ENCODE data around the gene HMOX1. TPM values are rescaled to one million over a fixed set of nuclear protein-coding genes. Genes with fewer than 3 reads are reported as not detected.

HMOX1 gene
- total and polyA plus RNA-seq, 2 of the 13 experiments (the other 11 are each of a cell fraction or from before 2014, with no cell fraction given) = 53.6 to 67.4 TPM

DNA sequence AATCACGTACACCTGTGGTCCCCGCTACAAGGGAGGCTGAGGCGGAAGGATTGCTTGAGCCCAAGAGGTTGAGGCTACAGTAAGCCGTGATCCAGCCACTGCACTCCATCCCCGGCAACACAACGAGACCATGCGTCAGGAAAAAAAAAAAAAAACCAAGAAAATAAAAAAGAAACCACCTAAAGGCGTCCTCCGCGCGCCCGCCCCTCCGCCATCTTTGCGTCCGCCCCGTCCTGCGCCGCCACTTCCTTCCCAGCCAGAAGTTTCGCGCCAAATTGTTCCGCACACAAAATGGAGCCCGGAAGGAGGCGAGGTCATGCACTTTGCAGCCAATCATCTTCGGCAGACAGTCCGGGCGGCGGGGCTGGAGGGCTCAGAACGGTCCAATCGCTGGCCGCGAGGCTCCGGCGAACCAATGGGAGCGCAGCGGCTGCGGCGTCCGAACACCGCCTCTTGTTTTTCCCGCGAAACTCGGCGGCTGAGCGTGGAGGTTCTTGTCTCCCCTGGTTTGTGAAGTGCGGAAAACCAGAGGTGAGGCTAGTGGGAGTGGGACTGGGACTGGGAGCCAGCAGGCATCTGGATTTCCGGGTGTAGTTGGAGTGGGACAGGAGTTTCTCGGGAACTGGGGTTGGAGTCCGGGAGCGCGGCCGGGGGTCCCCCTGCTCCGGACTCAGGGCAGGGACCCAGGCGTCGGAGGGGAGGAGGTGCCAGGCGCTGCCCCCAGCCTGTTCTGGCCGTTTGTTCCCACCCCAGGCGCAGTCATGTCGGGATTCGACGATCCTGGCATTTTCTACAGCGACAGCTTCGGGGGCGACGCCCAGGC lies 19.0 kb downstream of the HMOX1 start, which contains the start of gene MCM5 (continued):
- peak; percentile 41 for TF ChIP-seq RXRB (CRISPR knock-in tag; IDR thresholded peaks at IDR 0.05; ENCODE audit: borderline replicate concordance)
- TF ChIP-seq PHF21A (CRISPR knock-in tag; IDR thresholded peaks at IDR 0.05) = peak; percentile 59; the same call in 1 of the 2 replicates
- TF ChIP-seq POLR2A (IDR thresholded peaks at IDR 0.05; ENCODE audit: insufficient read depth in 1 of 2, low read depth in 2 of 2, low read length in 2 of 2) = peak; percentile 53 to 70
- no peak for TF ChIP-seq FOXA1 (IDR thresholded peaks at IDR 0.05)
- no peak for TF ChIP-seq FOXA1 (CRISPR knock-in tag; IDR thresholded peaks at IDR 0.05)
- TF ChIP-seq ZNF17 (CRISPR knock-in tag; IDR thresholded peaks at IDR 0.05) = no peak
- TF ChIP-seq ETV6 (CRISPR knock-in tag; conservative IDR thresholded peaks at IDR 0.05) = no peak
- no peak for TF ChIP-seq PAF1 (CRISPR knock-in tag; IDR thresholded peaks at IDR 0.05)
- TF ChIP-seq, protein P1, sequence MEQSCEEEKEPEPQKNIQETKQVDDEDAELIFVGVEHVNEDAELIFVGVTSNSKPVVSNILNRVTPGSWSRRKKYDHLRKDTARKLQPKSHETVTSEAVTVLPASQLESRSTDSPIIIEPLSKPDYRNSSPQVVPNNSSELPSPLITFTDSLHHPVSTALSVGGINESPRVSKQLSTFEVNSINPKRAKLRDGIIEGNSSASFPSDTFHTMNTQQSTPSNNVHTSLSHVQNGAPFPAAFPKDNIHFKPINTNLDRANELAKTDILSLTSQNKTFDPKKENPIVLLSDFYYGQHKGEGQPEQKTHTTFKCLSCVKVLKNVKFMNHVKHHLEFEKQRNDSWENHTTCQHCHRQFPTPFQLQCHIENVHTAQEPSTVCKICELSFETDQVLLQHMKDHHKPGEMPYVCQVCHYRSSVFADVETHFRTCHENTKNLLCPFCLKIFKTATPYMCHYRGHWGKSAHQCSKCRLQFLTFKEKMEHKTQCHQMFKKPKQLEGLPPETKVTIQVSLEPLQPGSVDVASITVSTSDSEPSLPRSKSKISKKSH (CRISPR knock-in tag; IDR thresholded peaks at IDR 0.05; ENCODE audit: borderline replicate concordance) = peak; percentile 54; the same call in 1 of the 2 replicates
- TF ChIP-seq NFATC3 (CRISPR knock-in tag; IDR thresholded peaks at IDR 0.05) = no peak
- peak; percentile 99 for TF ChIP-seq ZBTB38 (CRISPR knock-in tag; IDR thresholded peaks at IDR 0.05)
- TF ChIP-seq, protein P2, sequence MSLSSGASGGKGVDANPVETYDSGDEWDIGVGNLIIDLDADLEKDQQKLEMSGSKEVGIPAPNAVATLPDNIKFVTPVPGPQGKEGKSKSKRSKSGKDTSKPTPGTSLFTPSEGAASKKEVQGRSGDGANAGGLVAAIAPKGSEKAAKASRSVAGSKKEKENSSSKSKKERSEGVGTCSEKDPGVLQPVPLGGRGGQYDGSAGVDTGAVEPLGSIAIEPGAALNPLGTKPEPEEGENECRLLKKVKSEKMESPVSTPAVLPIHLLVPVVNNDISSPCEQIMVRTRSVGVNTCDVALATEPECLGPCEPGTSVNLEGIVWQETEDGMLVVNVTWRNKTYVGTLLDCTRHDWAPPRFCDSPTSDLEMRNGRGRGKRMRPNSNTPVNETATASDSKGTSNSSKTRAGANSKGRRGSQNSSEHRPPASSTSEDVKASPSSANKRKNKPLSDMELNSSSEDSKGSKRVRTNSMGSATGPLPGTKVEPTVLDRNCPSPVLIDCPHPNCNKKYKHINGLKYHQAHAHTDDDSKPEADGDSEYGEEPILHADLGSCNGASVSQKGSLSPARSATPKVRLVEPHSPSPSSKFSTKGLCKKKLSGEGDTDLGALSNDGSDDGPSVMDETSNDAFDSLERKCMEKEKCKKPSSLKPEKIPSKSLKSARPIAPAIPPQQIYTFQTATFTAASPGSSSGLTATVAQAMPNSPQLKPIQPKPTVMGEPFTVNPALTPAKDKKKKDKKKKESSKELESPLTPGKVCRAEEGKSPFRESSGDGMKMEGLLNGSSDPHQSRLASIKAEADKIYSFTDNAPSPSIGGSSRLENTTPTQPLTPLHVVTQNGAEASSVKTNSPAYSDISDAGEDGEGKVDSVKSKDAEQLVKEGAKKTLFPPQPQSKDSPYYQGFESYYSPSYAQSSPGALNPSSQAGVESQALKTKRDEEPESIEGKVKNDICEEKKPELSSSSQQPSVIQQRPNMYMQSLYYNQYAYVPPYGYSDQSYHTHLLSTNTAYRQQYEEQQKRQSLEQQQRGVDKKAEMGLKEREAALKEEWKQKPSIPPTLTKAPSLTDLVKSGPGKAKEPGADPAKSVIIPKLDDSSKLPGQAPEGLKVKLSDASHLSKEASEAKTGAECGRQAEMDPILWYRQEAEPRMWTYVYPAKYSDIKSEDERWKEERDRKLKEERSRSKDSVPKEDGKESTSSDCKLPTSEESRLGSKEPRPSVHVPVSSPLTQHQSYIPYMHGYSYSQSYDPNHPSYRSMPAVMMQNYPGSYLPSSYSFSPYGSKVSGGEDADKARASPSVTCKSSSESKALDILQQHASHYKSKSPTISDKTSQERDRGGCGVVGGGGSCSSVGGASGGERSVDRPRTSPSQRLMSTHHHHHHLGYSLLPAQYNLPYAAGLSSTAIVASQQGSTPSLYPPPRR (CRISPR knock-in tag; IDR thresholded peaks at IDR 0.05; ENCODE audit: borderline replicate concordance) = no peak
- TF ChIP-seq ATRX (CRISPR knock-in tag; IDR thresholded peaks at IDR 0.05; ENCODE audit: borderline replicate concordance) = no peak
- no peak for TF ChIP-seq BCLAF1 (IDR thresholded peaks at IDR 0.05)
- no peak for TF ChIP-seq SSRP1 (CRISPR knock-in tag; IDR thresholded peaks at IDR 0.05)
- no peak for TF ChIP-seq PAWR (CRISPR knock-in tag; IDR thresholded peaks at IDR 0.05; ENCODE audit: borderline replicate concordance)
- TF ChIP-seq NR2F6 (IDR thresholded peaks at IDR 0.05) = 0 out of 2 replicates have a peak, but pooled peaks have one; percentile 8
- TF ChIP-seq NR2F6 (CRISPR knock-in tag; IDR thresholded peaks at IDR 0.05) = peak; percentile 25; the same call in 1 of the 2 replicates
